ENCODE data around the gene COPS7A.

GRCh38 chr12:6753772-6754356 is 30.0 kb downstream of the COPS7A start:
- no peak for TF ChIP-seq EP300 (IDR thresholded peaks at IDR 0.05)
- no peak for TF ChIP-seq POLR2A (IDR thresholded peaks at IDR 0.05)
- TF ChIP-seq CTCF (IDR thresholded peaks at IDR 0.05), result peak in 1 of 3 donors; percentile 97
